Cardiac fibroblast (primary cell): ENCODE measurements around the gene CGB3.
"Not testable (repeated sequence)": the region's sequence is repeated elsewhere in the genome, so short reads cannot be mapped to it uniquely, and the experiment has no call there.

Experiments used
- DNase-seq, 2 donors: peaks; one replicate each; pipeline versions ENCODE4 v3.0.0 to v3.0.0-alpha.2; 2010; ENCODE audit warnings: low read depth in 2 of 2
- H3K4me3 ChIP-seq, 2 donors: replicated peaks in 1 of 2; 1 replicate in 1 of 2; 2 replicates in 1 of 2; pipeline ENCODE4 v1.5.1; 2011; ENCODE audit warnings: low read depth in 2 of 2, low read length in 2 of 2, mild to moderate bottlenecking in 2 of 2, moderate library complexity in 1 of 2
- TF ChIP-seq, protein P1 (sequence below): IDR thresholded peaks from one replicate; pipeline ENCODE4 v1.5.1; 2011; ENCODE audit warnings: low read depth, mild to moderate bottlenecking, low read length, inconsistent platforms

The CGB3 gene

DNA sequence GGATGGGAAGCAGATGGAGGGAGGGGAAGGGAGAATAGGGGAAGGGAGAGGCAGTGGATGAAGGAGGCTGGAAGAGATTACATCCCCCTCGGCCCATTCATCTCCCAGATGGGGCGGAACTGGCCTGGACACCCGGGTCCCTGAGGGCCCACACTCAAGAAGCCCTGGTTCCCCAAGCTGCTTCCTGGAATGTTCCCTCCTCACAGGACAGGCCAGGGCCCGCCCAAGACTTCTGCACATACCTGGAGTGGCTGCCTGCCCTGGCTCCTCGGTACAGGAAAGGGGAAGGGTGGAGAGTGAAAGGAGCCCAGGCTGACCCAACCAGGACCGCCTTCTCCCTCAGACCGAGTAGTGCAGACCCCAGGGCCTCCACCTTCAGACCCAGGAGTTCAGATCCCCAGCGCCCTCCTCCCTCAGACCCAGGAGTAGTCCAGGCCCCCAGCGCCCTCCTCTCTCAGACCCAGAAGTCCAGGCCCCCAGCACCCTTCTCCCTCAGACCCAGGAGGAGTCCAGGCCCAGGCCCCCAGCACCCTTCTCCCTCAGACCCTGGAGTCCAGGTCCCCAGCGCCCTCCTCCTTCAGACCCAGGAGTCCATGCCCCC, 40.0 kb upstream of the CGB3 start:
- TF ChIP-seq, protein P1, sequence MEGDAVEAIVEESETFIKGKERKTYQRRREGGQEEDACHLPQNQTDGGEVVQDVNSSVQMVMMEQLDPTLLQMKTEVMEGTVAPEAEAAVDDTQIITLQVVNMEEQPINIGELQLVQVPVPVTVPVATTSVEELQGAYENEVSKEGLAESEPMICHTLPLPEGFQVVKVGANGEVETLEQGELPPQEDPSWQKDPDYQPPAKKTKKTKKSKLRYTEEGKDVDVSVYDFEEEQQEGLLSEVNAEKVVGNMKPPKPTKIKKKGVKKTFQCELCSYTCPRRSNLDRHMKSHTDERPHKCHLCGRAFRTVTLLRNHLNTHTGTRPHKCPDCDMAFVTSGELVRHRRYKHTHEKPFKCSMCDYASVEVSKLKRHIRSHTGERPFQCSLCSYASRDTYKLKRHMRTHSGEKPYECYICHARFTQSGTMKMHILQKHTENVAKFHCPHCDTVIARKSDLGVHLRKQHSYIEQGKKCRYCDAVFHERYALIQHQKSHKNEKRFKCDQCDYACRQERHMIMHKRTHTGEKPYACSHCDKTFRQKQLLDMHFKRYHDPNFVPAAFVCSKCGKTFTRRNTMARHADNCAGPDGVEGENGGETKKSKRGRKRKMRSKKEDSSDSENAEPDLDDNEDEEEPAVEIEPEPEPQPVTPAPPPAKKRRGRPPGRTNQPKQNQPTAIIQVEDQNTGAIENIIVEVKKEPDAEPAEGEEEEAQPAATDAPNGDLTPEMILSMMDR = no peak
- peak overlapping the region in 1 of 2 donors; percentile 15 for H3K4me3 ChIP-seq
- DNase-seq = no peak

DNA sequence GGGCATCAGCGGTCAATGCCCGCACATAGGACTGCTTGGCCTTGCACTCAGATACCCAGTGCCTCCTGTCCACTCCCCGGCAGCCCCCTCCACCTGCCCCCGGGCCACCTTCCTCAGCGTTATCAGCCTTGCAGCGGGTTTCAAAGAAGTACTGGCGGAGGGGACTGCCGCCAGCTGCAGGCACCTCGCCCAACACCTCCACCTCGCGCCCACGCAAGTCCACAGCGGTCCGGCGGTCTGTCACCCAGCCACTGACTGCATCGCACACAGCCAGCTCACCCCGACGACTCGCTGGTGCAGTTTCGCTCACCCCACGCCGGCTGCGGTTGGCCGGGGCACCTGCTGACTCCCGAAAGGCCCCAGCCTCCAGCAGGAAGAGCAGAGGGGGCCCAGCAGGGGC, 37.3 kb upstream of the CGB3 start:
- no peak for DNase-seq
- TF ChIP-seq, protein P1 = no peak
- no peak overlapping the region for H3K4me3 ChIP-seq

DNA sequence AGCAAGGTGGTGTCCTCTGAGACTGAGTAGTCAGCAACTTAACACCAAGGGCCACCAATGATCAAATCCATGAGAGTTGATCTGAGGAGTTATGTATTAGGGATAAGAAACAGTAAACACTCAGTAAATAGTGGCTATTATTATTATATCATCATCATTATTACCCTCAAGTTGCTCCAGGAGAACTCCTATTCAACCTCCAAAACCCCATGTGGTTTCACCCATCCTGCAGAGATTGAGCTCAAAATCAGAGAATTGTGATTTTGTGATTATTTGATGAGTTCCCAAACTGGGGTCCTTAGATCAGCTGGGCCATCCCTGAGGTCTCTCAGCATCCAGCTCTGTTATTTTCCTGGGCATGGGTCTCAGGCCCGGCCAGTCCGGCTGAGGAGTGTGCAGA, 36.9 kb upstream of the CGB3 start:
- H3K4me3 ChIP-seq = no peak overlapping the region
- TF ChIP-seq, protein P1 = no peak
- no peak for DNase-seq

DNA sequence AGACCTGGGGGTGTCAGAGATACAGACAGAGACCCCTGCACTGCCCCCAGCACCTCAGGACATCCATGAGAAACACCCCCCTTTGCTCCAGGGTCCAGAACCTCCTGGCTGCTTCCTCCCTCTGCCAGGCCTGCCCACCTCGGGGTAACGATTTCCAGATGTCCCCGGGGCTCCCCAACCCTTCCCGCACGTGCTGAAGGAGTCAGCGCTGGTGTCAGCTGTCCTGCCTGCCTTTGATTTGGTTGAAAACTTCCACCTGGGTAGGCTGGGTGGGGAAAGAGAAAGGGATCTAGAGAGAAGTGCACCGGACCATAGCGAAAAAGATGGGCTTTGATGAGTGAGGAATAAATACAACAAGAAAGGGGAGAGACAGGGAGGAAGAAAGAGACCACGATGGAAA, 34.9 kb upstream of the CGB3 start:
- DNase-seq = no peak
- H3K4me3 ChIP-seq = no peak overlapping the region
- TF ChIP-seq, protein P1 = no peak

DNA sequence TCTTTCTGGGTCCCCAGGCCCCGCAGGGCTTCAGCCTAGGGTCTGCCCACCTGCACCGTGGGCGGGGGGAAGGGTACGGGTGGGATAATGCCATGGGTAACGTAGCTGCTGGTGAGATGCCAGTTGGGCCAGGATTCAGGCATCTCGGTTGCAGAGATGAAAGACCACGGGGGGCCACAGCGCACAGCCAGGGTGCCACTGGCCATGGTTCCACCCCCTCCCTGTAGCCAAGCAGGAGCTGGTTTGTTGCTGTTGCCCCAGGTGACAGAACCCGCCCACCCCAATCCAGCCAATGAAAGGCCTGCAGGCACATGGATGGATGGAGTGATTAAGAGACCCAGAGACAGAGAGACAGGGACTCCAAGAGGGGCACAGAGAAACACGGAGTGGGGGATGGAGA, 34.4 kb upstream of the CGB3 start:
- DNase-seq = peak in 1 of 2 donors; percentile 24
- TF ChIP-seq, protein P1 = no peak
- H3K4me3 ChIP-seq = no peak overlapping the region

DNA sequence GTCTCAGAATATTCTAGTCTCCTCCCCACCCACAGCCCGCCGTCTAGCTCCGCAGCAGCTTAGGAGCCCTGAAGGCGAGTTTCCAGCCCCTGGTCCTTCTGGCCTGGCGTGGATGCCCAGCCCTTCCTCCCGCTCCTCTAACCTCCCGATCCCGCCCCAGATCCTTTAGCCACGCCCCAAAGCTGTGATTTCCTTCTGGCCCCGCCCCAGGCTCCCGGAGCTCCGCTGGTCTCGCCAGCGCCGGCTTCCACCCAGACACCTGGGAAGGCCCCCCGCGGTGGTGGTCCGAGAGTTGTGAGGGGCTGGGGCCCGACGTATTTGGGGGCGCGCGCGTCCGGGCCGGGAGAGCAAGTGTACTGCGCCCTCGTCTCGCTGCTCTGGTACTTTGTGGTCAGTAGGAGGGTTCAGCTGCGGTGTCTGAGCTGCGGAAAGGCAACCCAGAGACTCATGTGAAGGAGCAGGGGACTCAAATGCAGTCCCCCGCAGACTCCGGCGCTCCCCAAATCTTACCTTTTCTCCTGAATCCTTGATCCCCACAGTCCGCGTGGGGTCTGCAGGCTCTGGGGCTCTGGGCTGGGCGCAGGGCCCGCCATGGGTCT, 33.6 kb upstream of the CGB3 start, which contains the start of gene CGB7:
TSS of gene CGB7 (minus strand) at position 114 of the 599 bp plus-strand sequence. CDS start 2,374 bp downstream, outside the sequence.
- TF ChIP-seq, protein P1 = no peak
- H3K4me3 ChIP-seq = peak within 1 kb of the TSS; percentile 49 to 60
- DNase-seq = peak; percentile 54 to 61

DNA sequence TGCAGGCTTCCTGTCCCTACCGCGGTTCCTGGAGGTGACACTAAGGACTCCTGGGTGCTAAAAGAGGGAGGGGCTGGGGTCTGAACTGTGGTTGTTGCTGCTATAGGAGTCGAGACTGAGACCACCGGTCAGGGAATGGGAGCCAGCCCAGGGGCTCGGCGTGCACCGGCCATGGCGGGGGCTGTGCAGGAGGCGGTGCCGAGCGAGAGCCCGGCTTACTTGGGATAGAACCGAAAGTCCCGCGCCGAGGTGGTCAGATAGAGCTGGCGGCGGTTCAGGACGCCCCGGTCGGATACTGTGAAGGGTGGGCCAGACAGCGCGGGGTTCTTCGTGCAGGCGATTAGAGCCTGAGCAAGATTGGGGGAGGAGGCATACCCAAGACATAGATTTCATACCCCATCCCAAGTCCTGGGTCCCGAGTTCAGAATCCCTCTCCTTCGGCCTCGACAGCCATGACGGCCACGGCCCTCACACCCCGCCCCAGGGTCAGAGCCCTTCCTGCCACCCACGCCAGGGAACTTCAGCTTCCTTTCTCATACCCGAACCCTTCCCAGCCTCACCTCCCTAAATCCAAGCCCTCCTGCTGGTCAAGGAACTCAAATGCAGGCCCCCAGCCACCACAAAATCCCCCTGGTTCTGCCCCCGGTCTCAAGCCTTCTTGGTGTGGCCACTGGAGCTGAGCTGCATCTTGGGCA, 32.9 kb upstream of the CGB3 start:
- DNase-seq = not testable (repeated sequence)
- H3K4me3 ChIP-seq = peak overlapping the region; percentile 49 to 60
